Kidney glomerular epithelial cell (primary cell): ENCODE results near the gene NTN1.

Experiments
- DNase-seq: peaks from one replicate; lab custom pipeline; 2025; lab: John Stamatoyannopoulos, UW

The NTN1 gene

GRCh38 chr17:9195961-9196670, 174.8 kb downstream of the NTN1 start:
- DNase-seq, result no peak

- DNase-seq, result no peak
These were observed 178.6 kb downstream of the NTN1 start for GRCh38 chr17:9199571-9200551.

DNA sequence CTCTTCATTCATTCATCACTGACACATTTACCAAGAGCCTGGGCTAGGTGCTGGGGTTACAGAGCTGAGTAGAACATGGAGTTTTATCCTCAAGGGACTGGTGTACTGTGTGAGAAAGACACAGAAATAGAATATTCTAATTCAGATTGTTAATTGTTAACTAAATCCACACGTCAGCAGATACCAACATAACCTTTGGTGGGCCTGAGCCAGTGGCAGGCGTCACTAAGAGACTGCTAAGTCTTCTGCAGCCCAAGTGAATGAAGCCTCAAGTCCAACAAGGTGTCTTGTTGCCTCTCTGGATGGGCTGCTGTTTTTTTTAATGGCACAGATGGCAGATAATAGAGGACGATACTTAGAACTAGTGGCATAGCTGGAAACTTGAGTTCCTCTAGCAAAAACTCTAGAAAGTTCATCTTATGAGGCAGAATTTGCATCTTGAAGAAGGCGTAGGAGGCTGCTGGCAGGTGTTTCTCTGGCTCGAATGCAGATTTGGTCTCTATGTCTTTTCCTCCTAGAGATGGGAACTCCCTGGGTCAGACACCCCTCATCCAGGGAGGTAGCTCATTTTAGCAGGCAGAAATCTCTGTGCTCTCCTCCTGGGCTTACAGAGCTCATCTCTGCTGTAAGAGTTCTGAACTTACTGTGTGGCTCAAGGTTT, 179.5 kb downstream of the NTN1 start:
- DNase-seq, result no peak

DNA sequence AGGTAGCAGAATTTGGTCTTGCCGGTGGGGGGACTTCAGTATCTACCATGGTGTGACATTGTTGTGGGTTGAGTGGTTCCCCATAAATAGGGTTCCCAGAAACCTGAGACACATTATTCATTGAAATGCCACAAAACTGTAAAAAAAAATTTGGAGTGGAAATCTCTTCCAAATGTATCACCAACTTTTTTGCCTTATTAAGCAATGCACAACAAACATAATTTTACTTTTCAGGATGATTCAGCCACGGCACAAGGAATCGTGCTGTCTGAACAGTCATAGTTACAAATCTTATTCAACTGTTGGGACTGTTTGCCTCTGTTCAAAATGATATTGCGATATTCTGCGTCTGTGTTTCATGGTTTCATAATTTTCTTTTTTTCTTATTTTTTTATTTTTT, 181.2 kb downstream of the NTN1 start:
- no peak for DNase-seq

DNA sequence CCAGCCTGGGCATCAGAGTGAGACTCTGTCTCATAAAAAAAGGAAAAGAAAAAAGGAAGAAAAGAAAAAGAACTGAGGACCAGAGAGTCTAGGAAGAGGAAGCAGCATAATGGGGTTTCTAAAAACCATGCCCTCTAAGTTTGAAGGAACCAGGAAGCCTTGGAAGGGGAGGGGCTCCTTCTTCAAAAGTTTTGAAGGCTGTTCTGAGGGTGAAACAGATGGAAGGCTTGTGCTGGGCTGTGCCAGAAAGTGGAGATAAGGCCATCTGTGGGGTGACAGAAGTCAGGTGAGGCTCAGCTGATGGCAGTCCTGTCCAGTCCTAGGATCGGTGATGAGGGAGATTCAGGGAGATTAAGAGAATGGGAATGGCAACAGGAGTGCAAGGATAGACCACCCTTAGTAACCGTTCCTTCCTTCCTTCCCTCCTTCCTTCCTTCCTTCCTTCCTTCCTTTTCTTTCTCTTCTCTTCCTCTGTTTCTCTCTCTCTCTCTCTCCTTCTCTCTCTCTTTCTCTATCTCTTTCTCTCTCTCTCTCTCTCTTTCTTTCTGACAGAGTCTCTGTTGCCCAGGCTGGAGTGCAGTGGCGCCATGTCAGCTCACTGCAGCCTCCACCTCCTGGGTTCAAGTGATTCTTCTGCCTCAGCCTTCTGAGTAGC, 182.6 kb downstream of the NTN1 start:
- DNase-seq, result no peak

GRCh38 chr17:9204637-9205329, 183.5 kb downstream of the NTN1 start:
- no peak for DNase-seq

DNA sequence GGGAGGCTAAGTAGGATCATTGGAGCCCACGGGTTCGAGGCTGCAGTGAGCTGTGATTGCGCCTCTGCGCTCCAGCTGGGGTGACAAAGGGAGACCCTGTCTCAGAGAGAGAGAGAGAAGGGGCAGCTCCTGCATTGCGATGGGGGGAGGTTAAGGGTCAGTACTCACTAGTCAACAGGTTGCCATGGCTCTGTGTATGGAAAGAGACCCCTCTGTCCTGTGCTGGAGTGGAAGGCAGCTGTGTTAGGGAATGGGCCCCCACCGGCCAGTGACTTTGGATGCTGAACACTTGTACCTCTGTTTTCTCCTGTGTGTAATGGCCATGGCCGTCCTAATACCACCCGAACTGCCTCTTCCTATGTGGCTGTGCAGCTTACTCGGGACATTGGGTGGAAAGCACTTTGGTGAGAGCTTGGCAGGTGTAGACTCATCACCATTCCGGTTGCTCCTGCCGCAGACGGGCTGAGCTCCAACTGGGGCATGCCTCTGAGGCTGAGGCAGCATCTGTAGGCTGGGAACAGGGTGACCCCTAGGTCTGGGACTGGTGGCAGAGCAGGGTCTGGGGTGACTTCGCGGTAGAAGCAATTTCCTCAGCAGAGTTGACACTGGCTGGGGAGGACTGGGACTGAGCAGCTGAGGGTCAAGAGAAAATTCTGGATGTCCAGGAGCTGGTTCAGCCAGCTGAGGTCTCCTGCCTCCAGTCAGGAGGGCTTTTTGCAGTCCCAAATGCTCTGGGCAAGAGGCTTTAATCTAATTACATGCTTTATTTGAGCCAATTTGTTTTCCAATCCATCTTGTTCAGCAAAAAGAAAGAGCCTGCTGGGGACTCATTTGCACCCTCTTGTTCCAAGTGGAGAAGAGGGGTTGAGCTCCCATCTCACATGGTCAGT, 184.5 kb downstream of the NTN1 start:
- no peak for DNase-seq

DNA sequence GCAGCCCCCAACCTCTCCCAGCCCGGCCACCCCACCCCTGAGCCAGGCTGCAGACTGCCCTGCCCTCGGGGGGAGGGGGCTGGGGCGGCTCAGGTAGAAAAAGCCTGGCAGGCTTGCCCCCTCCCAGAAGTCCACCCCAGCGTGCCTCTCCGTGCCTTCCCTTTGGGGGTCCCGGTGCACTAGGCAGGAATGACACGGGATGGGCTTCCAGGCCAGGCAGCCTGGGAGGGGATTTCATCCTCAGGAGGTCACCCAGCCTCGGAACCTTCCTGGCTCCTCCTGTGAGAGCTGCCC, 185.0 kb downstream of the NTN1 start:
- DNase-seq, result no peak

DNA sequence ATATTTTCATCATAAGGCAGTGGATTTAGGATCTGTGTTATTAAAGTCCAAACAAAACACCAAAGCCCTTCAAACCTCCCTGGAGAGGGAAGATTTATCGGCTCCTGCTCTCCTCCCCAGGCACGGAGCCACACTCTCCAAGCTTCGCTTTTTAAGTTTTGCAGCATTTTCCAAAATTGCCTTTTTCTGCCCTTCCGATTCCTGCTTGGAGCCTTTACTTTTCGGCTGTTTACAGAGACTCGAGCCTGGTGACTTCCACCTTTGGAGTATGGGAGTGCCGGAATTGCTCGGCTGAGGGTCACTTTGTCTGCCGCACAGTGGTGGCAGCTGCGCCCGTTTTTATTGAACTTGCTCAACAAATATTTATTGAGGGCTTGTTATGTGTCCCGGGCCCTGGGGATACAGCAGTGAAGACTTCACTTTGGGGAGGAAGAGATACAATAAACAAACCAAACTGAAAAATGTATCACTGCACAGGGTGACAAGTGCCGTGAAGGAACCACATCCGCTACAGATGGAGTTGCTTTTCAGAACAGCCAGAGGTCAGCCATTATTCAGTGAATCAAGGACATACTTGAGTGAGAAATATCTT, 185.5 kb downstream of the NTN1 start:
- no peak for DNase-seq

DNA sequence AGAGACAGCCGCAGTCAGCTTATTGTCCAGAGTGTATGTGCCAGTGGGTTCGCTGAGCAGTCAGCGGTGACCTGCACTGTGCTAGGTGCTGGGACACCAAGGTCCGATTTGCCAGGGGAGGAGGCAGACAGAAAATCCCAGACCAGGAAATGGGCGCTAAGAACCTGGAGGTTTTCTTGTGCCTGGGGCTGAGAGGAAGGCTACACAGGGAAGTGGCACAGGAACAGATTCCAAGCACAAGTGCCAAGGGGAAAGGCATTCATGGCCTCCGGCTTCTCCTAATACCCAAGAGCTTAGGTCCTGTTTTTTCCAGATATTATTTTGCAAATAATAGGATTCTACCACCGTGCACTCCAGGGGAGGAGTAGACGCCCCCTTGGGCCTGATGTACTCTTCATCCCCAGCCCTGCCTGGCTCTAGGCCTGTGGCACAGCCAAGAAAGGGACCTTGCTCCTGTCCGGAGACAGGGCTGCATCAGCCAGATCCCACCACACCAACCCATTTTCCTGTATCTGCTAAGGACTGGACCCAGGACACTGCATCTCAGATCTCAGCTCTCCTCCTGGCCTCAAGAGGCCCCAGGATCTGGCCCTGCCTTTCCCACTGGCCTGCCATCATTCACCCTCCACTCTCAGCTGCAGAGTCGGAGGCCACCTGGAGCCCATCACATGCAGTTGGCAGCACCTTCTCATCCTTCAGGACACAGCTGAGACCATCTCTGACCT, 187.2 kb downstream of the NTN1 start:
- no peak for DNase-seq

GRCh38 chr17:9209347-9209746, 188.0 kb downstream of the NTN1 start:
- DNase-seq, result no peak

DNA sequence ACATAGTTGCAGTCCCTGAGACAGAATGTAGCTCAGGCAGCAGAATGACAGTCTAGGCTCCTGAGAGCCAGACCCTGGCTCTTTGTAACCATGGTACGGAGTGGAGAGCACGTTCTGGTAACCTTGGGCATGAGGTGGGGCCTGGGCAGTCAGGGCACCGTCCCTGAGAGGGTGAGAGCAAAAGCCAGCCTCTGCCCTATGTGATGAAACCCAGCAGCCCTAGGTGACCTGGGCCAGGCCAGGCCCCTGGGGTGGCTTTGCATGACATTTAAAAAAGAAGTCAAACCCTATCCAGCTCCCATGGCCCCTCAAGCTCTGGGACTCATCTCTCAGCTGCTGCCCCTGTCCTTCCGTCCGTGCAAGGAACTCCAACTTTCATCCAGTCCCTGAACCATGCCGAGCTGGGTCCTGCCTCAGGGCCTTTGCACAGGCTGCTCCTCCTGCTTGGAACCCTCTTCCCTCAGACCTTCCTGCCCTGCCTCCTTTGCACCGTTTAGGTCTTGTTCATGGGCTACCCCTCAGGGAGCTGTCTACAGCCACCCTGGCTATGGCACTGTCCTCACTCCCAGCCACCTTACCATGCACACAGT, 188.6 kb downstream of the NTN1 start:
- no peak for DNase-seq

- DNase-seq, result no peak
These were observed 189.9 kb downstream of the NTN1 start for GRCh38 chr17:9211133-9211765.

DNA sequence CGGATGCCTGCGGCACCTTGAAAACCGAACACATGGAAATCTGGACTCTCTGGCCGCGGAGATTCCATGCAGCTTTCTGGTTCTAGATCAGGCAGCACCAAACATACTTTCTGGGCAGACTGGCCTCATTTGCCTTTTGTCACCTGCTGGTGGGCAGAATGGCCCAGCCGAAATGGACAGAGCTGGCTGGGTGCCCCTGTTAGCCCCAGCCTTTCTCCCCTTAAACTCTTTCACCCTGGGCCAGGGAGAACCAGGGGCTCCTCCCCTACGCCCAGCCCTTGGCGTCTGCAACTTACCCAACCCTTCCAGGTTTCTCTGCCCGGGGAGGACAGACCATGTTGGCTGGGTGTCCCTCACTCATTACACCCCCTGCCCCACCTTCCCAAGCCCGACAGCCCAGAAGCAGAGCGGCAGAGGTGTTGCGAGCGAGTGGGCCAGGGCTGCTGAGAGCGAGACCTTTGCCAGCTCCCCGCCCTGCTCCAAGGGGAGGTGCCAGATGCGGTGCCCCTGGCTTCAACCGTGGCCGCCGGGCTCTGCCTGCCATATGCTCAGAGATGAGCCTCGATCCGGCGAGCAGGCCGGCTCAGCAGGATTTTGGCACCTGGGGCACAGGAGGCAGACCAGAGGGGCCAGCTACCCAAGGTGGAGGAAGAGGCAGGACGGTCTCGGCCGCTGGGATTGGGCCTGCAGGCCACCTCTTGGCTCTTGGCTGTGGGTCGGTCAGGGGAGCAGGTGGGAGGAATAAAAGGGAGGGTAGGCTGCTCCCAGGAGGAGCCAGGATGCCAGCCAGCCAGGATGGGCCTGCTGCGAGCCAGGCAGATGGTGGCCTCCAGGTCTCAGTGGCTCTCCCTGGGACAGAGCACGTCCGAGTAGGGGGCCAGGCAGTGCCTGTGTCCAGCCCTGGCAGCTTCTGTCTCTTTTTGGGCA, 191.3 kb downstream of the NTN1 start:
- no peak for DNase-seq

DNA sequence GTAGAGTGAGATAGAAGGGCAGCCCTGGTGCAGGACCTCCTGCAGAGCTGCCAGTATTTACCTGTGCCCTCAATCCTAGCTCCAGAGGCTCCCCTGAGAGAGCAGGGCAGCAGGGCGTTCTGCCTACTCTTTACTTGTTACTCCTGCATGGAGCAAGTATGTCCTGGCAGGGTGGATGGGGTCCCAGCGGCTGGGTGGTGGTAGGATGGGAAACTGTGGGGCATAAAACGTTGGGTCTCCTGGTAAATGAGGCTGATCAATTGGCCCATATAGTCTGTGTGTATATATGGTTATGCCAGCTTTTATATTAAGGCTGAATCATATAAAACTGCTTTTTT, 192.0 kb downstream of the NTN1 start:
- no peak for DNase-seq

DNA sequence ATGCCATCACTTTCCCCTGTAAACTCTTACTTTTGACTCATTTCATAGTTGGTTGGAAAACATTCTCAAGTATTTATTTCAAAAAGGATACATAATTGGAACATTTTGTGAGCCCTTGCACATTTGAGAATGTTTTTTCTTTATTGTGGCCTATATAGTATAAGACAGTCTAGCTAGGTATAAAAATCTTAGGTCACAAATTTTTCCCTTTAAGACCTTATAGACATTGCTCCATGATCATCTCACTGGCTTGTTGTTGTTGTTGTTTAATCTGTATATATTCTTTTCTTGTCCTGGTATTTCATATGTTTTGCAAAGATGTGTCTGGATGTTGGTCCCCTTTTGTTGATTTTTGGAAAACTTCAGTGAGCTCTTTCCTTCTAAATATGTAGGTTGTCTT, 194.2 kb downstream of the NTN1 start:
- DNase-seq, result no peak

DNA sequence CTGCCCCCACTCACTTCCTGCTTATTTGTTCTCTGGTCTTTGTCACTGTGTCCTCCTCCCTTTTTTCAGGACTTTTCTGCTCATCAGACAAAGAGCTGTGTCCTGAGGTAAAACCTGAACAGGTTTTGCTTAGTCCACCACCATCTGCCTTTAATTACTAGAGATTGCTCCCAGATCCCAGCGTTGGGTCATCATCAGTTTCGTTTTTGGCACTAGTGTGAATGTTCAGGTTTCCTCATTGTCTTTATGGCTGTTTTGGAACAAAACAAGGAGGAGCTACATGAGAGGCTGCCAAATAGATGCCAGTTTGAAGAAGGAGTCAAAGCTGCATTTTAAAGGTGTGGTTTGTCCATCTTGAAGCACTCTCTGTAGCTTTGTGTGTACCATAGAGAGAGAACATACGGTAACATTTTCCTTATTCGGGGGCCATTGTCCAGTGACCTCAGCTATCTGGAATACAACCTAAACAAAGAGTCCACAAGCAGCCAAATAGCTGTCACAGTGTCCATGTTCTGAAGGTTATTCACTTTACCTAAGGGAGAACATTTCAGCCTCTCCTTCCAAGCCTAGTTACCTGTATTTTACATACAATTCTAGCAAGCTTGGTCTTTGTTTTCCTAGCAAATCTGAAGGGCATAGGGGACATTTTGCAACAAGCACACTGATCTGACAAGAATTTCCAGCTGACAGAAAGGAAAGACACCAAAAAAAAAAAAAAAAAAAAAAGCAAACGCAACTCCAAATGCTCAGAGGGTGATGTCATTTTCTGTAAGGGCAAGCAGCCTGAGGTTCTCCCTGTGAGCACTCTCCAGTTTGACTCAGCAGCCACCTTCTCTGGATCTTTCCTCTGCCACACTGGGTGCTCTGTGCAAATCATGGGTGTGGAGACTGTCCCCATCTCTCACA, 196.1 kb downstream of the NTN1 start:
- no peak for DNase-seq
